ENCODE data around the gene ZYX.

GRCh38 chr7:143396182-143396581, 15.0 kb downstream of the ZYX start:
- no peak for TF ChIP-seq POLR2A (IDR thresholded peaks at IDR 0.05)
- no peak for TF ChIP-seq CTCF (IDR thresholded peaks at IDR 0.05)

All from vagina (tissue), 2 donors.